Panc1 (cell line): ENCODE results near the gene PLD2. TPM values are rescaled to one million over a fixed set of nuclear protein-coding genes. Genes with fewer than 3 reads are reported as not detected.
"Not testable (repeated sequence)": the region's sequence is repeated elsewhere in the genome, so short reads cannot be mapped to it uniquely, and the experiment has no call there.

Source experiments
- ATAC-seq: fragments of 200-7000 bp; cut with Tn5 transposase; 2 replicates; pipeline ENCODE4 v1.9.1; 2020; ENCODE audit warnings: mild to moderate bottlenecking, moderate library complexity
- BruUV-seq: library from RNA; stranded (reverse); fragments of 400-500 nt; replicated peaks from 2 replicates; lab custom pipeline; 2021; lab: Mats Ljungman, UMichigan
- CTCF ChIA-PET: fragments of 300-600 bp; sonication (Branson Sonifier 250); formaldehyde crosslinking; loops from one replicate; lab custom pipeline; 2022; ENCODE audit warnings: antibody characterized with exemption; lab: Charles Lee
- POLR2A ChIA-PET: fragments of 300-600 bp; sonication (Branson Sonifier 250); formaldehyde crosslinking; loops from one replicate; lab custom pipeline; 2022; ENCODE audit warnings: antibody characterized with exemption; lab: Charles Lee
- DNase-seq: peaks from one replicate; pipeline ENCODE4 v3.0.0-alpha.2; 2010; ENCODE audit warnings: low read depth, low spot score
- H3K27ac ChIP-seq: 2 replicates; pipeline ENCODE4 v1.5.1; 2011; ENCODE audit warnings: mild to moderate bottlenecking, low read length, inconsistent platforms
- H3K27me3 ChIP-seq: fragments of 200-500 bp; sonication (Bioruptor generic); 2 replicates; pipeline ENCODE4 v1.6.0; 2014; ENCODE audit warnings: low read length, inconsistent platforms; ENCODE audit not compliant: control insufficient read depth, insufficient read depth
- H3K36me3 ChIP-seq: fragments of 200-500 bp; sonication (Bioruptor generic); 2 replicates; pipeline ENCODE4 v1.5.1; 2014; ENCODE audit warnings: inconsistent platforms, mild to moderate bottlenecking, low read length, moderate library complexity; ENCODE audit not compliant: control insufficient read depth, insufficient read depth
- H3K4me1 ChIP-seq: 2 replicates; pipeline ENCODE4 v1.5.1; 2011; ENCODE audit warnings: inconsistent platforms, mild to moderate bottlenecking, low read length, moderate library complexity; ENCODE audit not compliant: control insufficient read depth, insufficient read depth
- H3K4me3 ChIP-seq, 2 experiments: 2 replicates each; pipeline ENCODE4 v1.5.1; 2011 to 2012; ENCODE audit warnings: low read depth in 2 of 2, low read length in 2 of 2, mild to moderate bottlenecking in 2 of 2, inconsistent platforms in 1 of 2, moderate library complexity in 1 of 2
- H3K9me3 ChIP-seq: fragments of 200-500 bp; sonication (Bioruptor generic); 2 replicates; pipeline ENCODE4 v1.5.1; 2014; ENCODE audit warnings: low read depth, mild to moderate bottlenecking, inconsistent platforms, low read length, moderate library complexity; ENCODE audit not compliant: control insufficient read depth, insufficient read depth
- CTCF ChIP-seq: fragments of 450-650 bp; IDR thresholded peaks from 2 replicates; pipeline ENCODE4 v1.5.1; 2017; ENCODE audit warnings: mild to moderate bottlenecking
- POLR2AphosphoS5 ChIP-seq: IDR thresholded peaks from 2 replicates; pipeline ENCODE4 v1.6.1; 2012; ENCODE audit warnings: mild to moderate bottlenecking, low read depth, low read length, moderate library complexity
- REST ChIP-seq, 2 experiments: IDR thresholded peaks; 2 replicates each; pipeline ENCODE4 v1.6.1; 2011 to 2012; ENCODE audit warnings: low read depth in 2 of 2, control low read depth in 1 of 2, low read length in 1 of 2, mild to moderate bottlenecking in 1 of 2, moderate library complexity in 1 of 2; ENCODE audit not compliant: insufficient read depth in 1 of 2
- SIN3A ChIP-seq: IDR thresholded peaks from 2 replicates; pipeline ENCODE4 v1.6.1; 2012; ENCODE audit warnings: low read depth, mild to moderate bottlenecking, low read length, moderate library complexity, borderline replicate concordance; ENCODE audit not compliant: insufficient read depth
- TCF7L2 ChIP-seq: IDR thresholded peaks from 2 replicates; pipeline ENCODE4 v1.6.1; 2011; ENCODE audit warnings: mild to moderate bottlenecking, low read depth, low read length, inconsistent platforms
- in situ Hi-C: cut with HindIII; loops from 2 replicates; pipeline ENCODE4 v1.10.0; 2016; ENCODE audit warnings: low sequenced_read_pairs, low pct_unique_long_range_greater_than_20kb
- intact Hi-C: fragments of 100-400 bp; cut with micrococcal nuclease; formaldehyde crosslinking; loops from one replicate; pipeline ENCODE4 v1.10.0; 2022; ENCODE audit not compliant: unreplicated experiment
- total RNA-seq: library from RNA; stranded (reverse); gene quantifications from one replicate; pipeline ENCODE4 v1.2.1, GENCODE V29; 2021; ENCODE audit not compliant: unreplicated experiment

PLD2 gene
- total RNA-seq, 1 experiment from 2014 or later: 40.2 TPM

- intact Hi-C loops: no loop called here
- H3K27ac ChIP-seq: no peak overlapping the region
- TF ChIP-seq TCF7L2: no peak
- no peak for TF ChIP-seq SIN3A
- no peak for TF ChIP-seq CTCF
- TF ChIP-seq REST (IDR thresholded peaks at IDR 0.05; ENCODE audit: insufficient read depth in 1 of 2, low read depth in 2 of 2, low read length in 1 of 2): no peak
- TF ChIP-seq POLR2AphosphoS5: no peak
- H3K27me3 ChIP-seq: no peaks in the 10 kb centered on the region
- BruUV-seq: no TSS peak
- CTCF ChIA-PET: interaction anchor here (0.6 kb wide), 1 partner anchor 9 kb away, joined by 6 read pairs; no protein-coding TSS in a partner anchor
- H3K9me3 ChIP-seq: no peaks in the 10 kb centered on the region
- POLR2A ChIA-PET: no interaction called here
- in situ Hi-C loops: no loop called here
- H3K36me3 ChIP-seq: no peaks in the 10 kb centered on the region
- ATAC-seq: no peak
- H3K4me1 ChIP-seq: no peaks in the 10 kb centered on the region; the same call in 1 of the 2 replicates
- H3K4me3 ChIP-seq: no peak overlapping the region
- DNase-seq: no peak
Observed at GRCh38 chr17:4856271-4856936, 49.5 kb downstream of the PLD2 start.

- CTCF ChIA-PET: no interaction called here
- Histone ChIP-seq H3K9me3 (no peaks in the 10 kb centered on the region), H3K36me3 (no peaks in the 10 kb centered on the region), H3K4me1 (no peaks in the 10 kb centered on the region; the same call in 1 of the 2 replicates), H3K27ac (no peak overlapping the region), H3K4me3 (no peak overlapping the region), H3K27me3 (no peaks in the 10 kb centered on the region)
- in situ Hi-C loops: no loop called here
- intact Hi-C loops: no loop called here
- BruUV-seq: no TSS peak
- no peak for ATAC-seq
- TF ChIP-seq REST (IDR thresholded peaks at IDR 0.05; ENCODE audit: insufficient read depth in 1 of 2, low read depth in 2 of 2, low read length in 1 of 2): no peak
- TF ChIP-seq CTCF: no peak
- TF ChIP-seq POLR2AphosphoS5: no peak
- TF ChIP-seq TCF7L2: no peak
- no peak for TF ChIP-seq SIN3A
- no peak for DNase-seq
- POLR2A ChIA-PET: no interaction called here
Observed at GRCh38 chr17:4856937-4857314, 50.0 kb downstream of the PLD2 start.

- in situ Hi-C loops, H3K27ac ChIP-seq: not testable (repeated sequence)
- CTCF ChIA-PET: interaction anchor here (0.6 kb wide), 1 partner anchor 40 kb away, joined by 9 read pairs; no protein-coding TSS in a partner anchor
Observed at GRCh38 chr17:4857347-4857746, 50.4 kb downstream of the PLD2 start.

More at GRCh38 chr17:4857347-4857746, 50.4 kb downstream of the PLD2 start:
- POLR2A ChIA-PET, H3K4me3 ChIP-seq, BruUV-seq, intact Hi-C loops, H3K4me1 ChIP-seq, DNase-seq, H3K27me3 ChIP-seq, H3K36me3 ChIP-seq, H3K9me3 ChIP-seq, ATAC-seq: not testable (repeated sequence)
